Measurements from ENCODE around the gene MCAT.

Gene MCAT

GRCh38 chr22:43177479-43177878, 34.3 kb upstream of the MCAT start:
- TF ChIP-seq CTCF (IDR thresholded peaks at IDR 0.05) = no peak

GRCh38 chr22:43176090-43176489, 32.9 kb upstream of the MCAT start:
- no peak for TF ChIP-seq CTCF (IDR thresholded peaks at IDR 0.05)

- TF ChIP-seq CTCF (IDR thresholded peaks at IDR 0.05) = no peak
Observed at GRCh38 chr22:43174941-43175531, 31.8 kb upstream of the MCAT start.

- no peak for TF ChIP-seq CTCF (IDR thresholded peaks at IDR 0.05)
Observed at GRCh38 chr22:43173976-43174720, 30.9 kb upstream of the MCAT start.

GRCh38 chr22:43173566-43173965, 30.4 kb upstream of the MCAT start:
- TF ChIP-seq CTCF (IDR thresholded peaks at IDR 0.05) = no peak

- TF ChIP-seq CTCF (IDR thresholded peaks at IDR 0.05) = no peak
Observed at GRCh38 chr22:43172191-43172590, 29.0 kb upstream of the MCAT start.

GRCh38 chr22:43171607-43172006, 28.4 kb upstream of the MCAT start:
- TF ChIP-seq CTCF (IDR thresholded peaks at IDR 0.05) = no peak

Data from LNCAP (cell line).